Adrenal gland (tissue), 12 donors: ENCODE measurements around the gene MUTYH. TPM values are rescaled to one million over a fixed set of nuclear protein-coding genes. Genes with fewer than 3 reads are reported as not detected.

Experiments
- DNase-seq, 7 donors: peaks; one replicate each; pipeline ENCODE4 v3.0.0-alpha.2; 2019 to 2020
- H3K27ac ChIP-seq, 5 donors: fragments of 200-600 bp; sonication (generic) in 4 of 5; 1 replicate in 3 of 5; 2 replicates in 2 of 5; pipeline versions ENCODE4 v1.5.1 to v1.8.0; 2016 to 2020; ENCODE audit warnings: mild to moderate bottlenecking in 1 of 5
- H3K27me3 ChIP-seq: fragments of 200-600 bp; 2 replicates; pipeline ENCODE4 v1.8.0; 2021
- H3K36me3 ChIP-seq, 2 donors: fragments of 200-600 bp; replicated peaks in 1 of 2; 1 replicate in 1 of 2; 2 replicates in 1 of 2; pipeline versions ENCODE4 v1.5.1 to v1.8.0; 2018 to 2022
- H3K4me1 ChIP-seq, 2 donors: fragments of 200-600 bp; replicated peaks in 1 of 2; 1 replicate in 1 of 2; 2 replicates in 1 of 2; pipeline versions ENCODE4 v1.5.1 to v1.8.0; 2018 to 2021
- H3K4me3 ChIP-seq, 4 donors: fragments of 200-600 bp; sonication (generic) in 3 of 4; one replicate each; pipeline ENCODE4 v1.5.1; 2016 to 2018
- H3K9me3 ChIP-seq, 3 donors: fragments of 200-600 bp; sonication (generic) in 1 of 3; replicated peaks in 1 of 3; 1 replicate in 2 of 3; 2 replicates in 1 of 3; pipeline versions ENCODE4 v1.5.1 to v1.8.0; 2016 to 2021
- CTCF ChIP-seq, 6 experiments: fragments of 450-650 bp in 4 of 6; fragments of 200-600 bp in 2 of 6; sonication (generic) in 1 of 6; IDR thresholded peaks; 1 replicate in 5 of 6; 2 replicates in 1 of 6; pipeline versions ENCODE4 v1.5.1 to v1.8.0; 2016 to 2021; ENCODE audit warnings: antibody characterized with exemption in 6 of 6, mild to moderate bottlenecking in 2 of 6, moderate library complexity in 1 of 6
- POLR2A ChIP-seq, 2 donors: fragments of 450-650 bp; IDR thresholded peaks; one replicate each; pipeline ENCODE4 v1.6.1; 2017; ENCODE audit warnings: antibody characterized with exemption in 2 of 2, mild to moderate bottlenecking in 2 of 2, moderate library complexity in 1 of 2
- WGBS, 4 donors: extraction: QIAGEN DNeasy Blood & Tissue Kit in 2 of 4; methylation state at CpG; one replicate each; pipeline versions ENCODE4 v1.1.5 to v1.1.7; 2013 to 2017; 5-methylcytosine and 5-hydroxymethylcytosine counted together
- intact Hi-C, 2 donors: fragments of 100-400 bp; cut with DNase I; formaldehyde crosslinking; loops; one replicate each; pipeline versions ENCODE4 v1.14.1 to v1.15.0; 2022 to 2023
- polyA plus RNA-seq, 3 donors: library from polyadenylated mRNA; stranded (reverse); fragments of 200-250 nt in 2 of 3; fragments of 350-450 nt in 1 of 3; fragmentation: Illumina TruSeq in 1 of 3; extraction: RNeasy Lipid Tissue Mini Kit (QIAGEN cat#74804) in 1 of 3; gene quantifications; one replicate each; pipeline ENCODE4 v1.2.3, GENCODE V29; 2013 to 2014
- total RNA-seq, 9 donors: library from RNA; depleted of rRNA in 4 of 9; stranded (reverse); fragments of >200 nt in 4 of 9; fragments of 120-200 nt in 1 of 9; fragmentation: NEBNext Ultra II Directional in 1 of 9; extraction: Animal tissue kit (Norgen Biotek cat#: 25700) in 1 of 9; gene quantifications; one replicate each; pipeline versions ENCODE4 v1.1.0 to v1.2.4, GENCODE V29; 2013 to 2023
- donor health status: healthy with polysubstance abuse.
- donor health status: Bipolar disorder and iron deficiency.
- donor health status: DM: yes; HTN: yes; CAD: no.
- donor health status: DM: no; HTN: no; CAD: no.
- donor health status: DM: no; HTN: no; CAD: no.
- donor health status: DM: yes; HTN: yes; CAD: no.

The MUTYH gene
- total and polyA plus RNA-seq, 12 donors: 9.8 to 60.7 (median 22.2) TPM

- no peaks in the 10 kb centered on the region for H3K36me3 ChIP-seq
- no peaks in the 10 kb centered on the region for H3K27me3 ChIP-seq
- no peak for DNase-seq
- H3K4me1 ChIP-seq: peaks cover 0 to 6% of the 10 kb centered on the region in 2 donors
- H3K27ac ChIP-seq: no peak overlapping the region
- 94 to 97% (median 96%) methylated on average over 6 of the region's 6 CpGs for WGBS, 4 donors
- TF ChIP-seq CTCF (IDR thresholded peaks at IDR 0.05) (no peak), POLR2A (IDR thresholded peaks at IDR 0.05) (no peak)
- intact Hi-C loops: no loop called here
- H3K9me3 ChIP-seq: no peaks in the 10 kb centered on the region
- H3K4me3 ChIP-seq: no peak overlapping the region
Measured at GRCh38 chr1:45379524-45379923, 39.3 kb upstream of the MUTYH start.

GRCh38 chr1:45378184-45378583 lies 37.9 kb upstream of the MUTYH start:
- intact Hi-C loops: no loop called here
- no peaks in the 10 kb centered on the region for H3K9me3 ChIP-seq
- no peak overlapping the region for H3K27ac ChIP-seq
- H3K36me3 ChIP-seq: no peaks in the 10 kb centered on the region
- no peaks in the 10 kb centered on the region for H3K27me3 ChIP-seq
- no peak for DNase-seq
- no peak overlapping the region for H3K4me3 ChIP-seq
- H3K4me1 ChIP-seq: peaks cover 0 to 11% of the 10 kb centered on the region in 2 donors
- TF ChIP-seq CTCF (IDR thresholded peaks at IDR 0.05) (no peak), POLR2A (IDR thresholded peaks at IDR 0.05) (no peak)

- Histone ChIP-seq H3K27me3 (no peaks in the 10 kb centered on the region), H3K4me3 (no peak overlapping the region), H3K4me1 (peaks cover 0 to 11% of the 10 kb centered on the region in 2 donors), H3K27ac (no peak overlapping the region), H3K9me3 (no peaks in the 10 kb centered on the region), H3K36me3 (no peaks in the 10 kb centered on the region)
- intact Hi-C loops: no loop called here
- TF ChIP-seq CTCF (IDR thresholded peaks at IDR 0.05) (no peak), POLR2A (IDR thresholded peaks at IDR 0.05) (no peak)
- DNase-seq: no peak
- WGBS, 4 donors: 54 to 60% (median 60%) methylated on average over 3 of the region's 3 CpGs
Measured at GRCh38 chr1:45375104-45376090, 35.2 kb upstream of the MUTYH start.

- H3K27ac ChIP-seq: no peak overlapping the region
- H3K4me1 ChIP-seq: peaks cover 0 to 11% of the 10 kb centered on the region in 2 donors
- intact Hi-C loops: no loop called here
- no peak for DNase-seq
- no peaks in the 10 kb centered on the region for H3K9me3 ChIP-seq
- TF ChIP-seq CTCF (IDR thresholded peaks at IDR 0.05) (no peak), POLR2A (IDR thresholded peaks at IDR 0.05) (no peak)
- peak overlapping the region in 1 of 4 donors; percentile 12 for H3K4me3 ChIP-seq
- no peaks in the 10 kb centered on the region for H3K36me3 ChIP-seq
- no peaks in the 10 kb centered on the region for H3K27me3 ChIP-seq
Measured at GRCh38 chr1:45373573-45373972, 33.3 kb upstream of the MUTYH start.
